ENCODE data around the gene LZTFL1. TPM values are rescaled to one million over a fixed set of nuclear protein-coding genes. Genes with fewer than 3 reads are reported as not detected.

LZTFL1 gene
- total RNA-seq, 1 donor from 2014 or later, result 6.0 TPM

Other genes with a start within 250 kb of the LZTFL1 start
- 11.3 and 12.6 TPM in 2 replicates for gene LIMD1, start 247.4 kb downstream of the LZTFL1 start, total RNA-seq
- 27.3 and 31.5 TPM in 2 replicates for gene SACM1L, start 152.7 kb downstream of the LZTFL1 start, total RNA-seq
- gene SLC6A20, start 45.6 kb downstream of the LZTFL1 start, total RNA-seq, result not detected in 2 replicates
- gene CCR9, start 44.4 kb upstream of the LZTFL1 start, total RNA-seq, result not detected in 2 replicates
- gene CXCR6, start 101.3 kb upstream of the LZTFL1 start, total RNA-seq, result not detected in 2 replicates
- 8.3 and 14.4 TPM in 2 replicates for gene FYCO1, start 153.7 kb upstream of the LZTFL1 start, total RNA-seq
- gene XCR1, start 185.4 kb upstream of the LZTFL1 start, total RNA-seq, result not detected in 2 replicates